22Rv1 (cell line): Measurements from ENCODE around the gene CBLB.

Experiments used
- CTCF ChIP-seq: fragments of 450-650 bp; IDR thresholded peaks from 2 replicates; pipeline ENCODE4 v1.5.1; 2017; ENCODE audit warnings: mild to moderate bottlenecking
- ZFX ChIP-seq: fragments of 450-650 bp; IDR thresholded peaks from 2 replicates; pipeline ENCODE4 v1.6.1; 2017; ENCODE audit warnings: antibody characterized with exemption, borderline replicate concordance

- TF ChIP-seq CTCF (no peak), ZFX (no peak)
These were observed 46.7 kb upstream of the CBLB start for GRCh38 chr3:105915524-105915923.
